GM04503 (cell line): ENCODE results near the gene ITSN2.

ENCODE experiments used
- DNase-seq: peaks from one replicate; pipeline ENCODE4 v3.0.0-alpha.2; 2012; ENCODE audit warnings: low read depth

ITSN2 gene

DNA sequence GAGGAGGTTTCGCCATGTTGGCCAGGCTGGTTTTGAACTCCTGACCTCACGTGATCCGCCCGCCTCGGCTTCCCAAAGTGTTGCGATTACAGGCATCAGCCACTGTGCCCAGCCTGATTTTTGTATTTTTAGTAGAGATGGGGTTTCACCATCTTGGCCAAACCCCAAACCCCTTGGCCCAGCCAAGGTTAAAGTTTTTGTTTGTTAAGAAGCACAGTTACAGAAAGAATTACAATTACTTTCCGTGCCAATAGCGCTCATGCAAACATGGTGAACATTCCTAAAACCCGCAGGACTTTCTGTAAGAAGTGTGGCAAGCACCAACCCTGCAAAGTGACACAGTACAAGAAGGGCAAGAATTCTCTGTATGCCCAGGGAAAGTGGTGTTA, 26.1 kb downstream of the ITSN2 start:
- peak; percentile 80 for DNase-seq

DNA sequence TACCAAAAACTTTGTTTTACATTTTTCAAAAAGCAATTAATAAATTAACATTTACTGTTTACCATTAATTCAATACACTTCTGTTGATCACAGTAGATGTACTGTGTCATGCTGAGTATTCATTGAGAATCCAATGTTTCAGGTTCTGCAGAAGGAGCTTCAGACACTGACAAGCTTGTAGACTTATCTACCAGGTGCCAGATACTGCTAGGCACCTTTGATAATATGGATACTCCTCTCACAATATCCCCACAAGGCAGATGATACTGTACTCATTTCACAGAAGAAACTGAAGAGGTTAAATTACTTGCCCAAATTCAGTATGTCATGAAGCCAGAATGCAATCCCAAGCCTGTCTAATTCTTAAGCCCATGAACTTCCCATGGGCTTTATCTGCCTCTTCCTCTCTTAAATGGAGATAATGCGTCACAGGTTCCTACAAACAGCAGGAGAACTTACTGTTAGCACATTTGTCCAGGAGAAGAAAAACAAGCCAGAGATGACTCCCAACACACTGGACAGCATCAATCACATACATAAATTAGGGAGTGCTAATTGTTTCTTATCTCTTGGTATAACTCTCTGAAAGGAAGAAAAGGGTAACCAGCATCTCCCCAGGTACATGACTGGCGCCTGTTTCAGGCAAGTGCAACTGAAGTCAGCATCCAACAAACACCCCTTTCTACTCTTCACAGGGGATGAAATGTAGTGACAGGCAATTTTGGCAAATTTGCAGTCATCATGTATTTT, 27.4 kb downstream of the ITSN2 start:
- no peak for DNase-seq

DNA sequence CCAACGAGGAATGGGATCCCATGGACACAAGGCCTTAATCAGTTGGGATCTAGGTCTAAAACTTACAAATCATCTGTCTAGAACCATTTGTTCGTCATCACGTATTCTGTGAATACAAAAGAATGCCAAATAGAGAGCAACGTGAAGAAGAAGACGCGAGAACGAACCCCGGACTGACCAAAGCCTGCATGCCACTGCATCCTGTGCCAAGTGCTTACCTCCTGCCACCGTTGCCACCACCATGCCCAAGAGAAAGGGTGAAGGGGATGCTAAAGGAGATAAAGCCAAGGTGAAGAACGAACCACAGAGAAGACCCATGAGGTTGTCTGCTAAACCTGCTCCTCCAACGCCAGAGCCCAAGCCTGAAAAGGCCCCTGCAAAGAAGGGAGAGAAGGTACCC, 30.2 kb downstream of the ITSN2 start:
- no peak for DNase-seq

DNA sequence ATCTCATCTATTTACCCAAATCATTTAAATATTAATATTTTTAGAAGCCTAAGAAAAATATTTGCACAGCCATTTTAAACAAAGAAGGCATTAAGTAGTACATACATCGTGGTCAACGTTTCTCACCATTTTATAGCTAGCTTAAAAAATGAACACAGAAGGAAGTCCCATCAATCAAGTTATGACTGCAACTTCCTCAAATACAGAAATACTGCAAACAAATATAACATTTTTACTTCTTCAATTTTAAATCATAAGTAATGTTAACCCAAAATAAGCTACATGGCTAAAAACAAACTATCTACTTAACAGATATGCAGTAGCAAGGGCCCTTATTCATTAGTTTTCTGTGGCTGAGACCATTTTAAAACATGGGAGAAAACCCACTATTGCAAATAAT, 30.6 kb downstream of the ITSN2 start:
- DNase-seq: no peak

DNA sequence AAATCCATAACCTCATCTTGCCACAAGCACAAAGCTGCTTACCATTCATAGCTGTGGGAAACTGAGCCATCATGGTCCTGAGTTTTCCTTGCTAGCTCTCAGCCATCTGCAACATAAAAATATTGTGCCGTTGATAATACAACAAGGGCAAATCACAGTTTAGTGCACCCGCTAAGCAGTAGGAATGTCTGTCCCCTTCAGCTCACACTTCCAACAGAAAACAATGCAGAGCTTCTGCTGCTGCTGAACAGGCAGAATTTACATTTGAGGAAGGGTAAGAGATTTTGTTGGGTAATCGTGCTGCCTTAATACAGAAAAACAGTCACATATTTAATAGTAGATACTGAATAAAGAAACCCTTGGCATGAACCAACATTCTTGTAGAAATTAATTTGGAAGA, 32.3 kb downstream of the ITSN2 start:
- no peak for DNase-seq

DNA sequence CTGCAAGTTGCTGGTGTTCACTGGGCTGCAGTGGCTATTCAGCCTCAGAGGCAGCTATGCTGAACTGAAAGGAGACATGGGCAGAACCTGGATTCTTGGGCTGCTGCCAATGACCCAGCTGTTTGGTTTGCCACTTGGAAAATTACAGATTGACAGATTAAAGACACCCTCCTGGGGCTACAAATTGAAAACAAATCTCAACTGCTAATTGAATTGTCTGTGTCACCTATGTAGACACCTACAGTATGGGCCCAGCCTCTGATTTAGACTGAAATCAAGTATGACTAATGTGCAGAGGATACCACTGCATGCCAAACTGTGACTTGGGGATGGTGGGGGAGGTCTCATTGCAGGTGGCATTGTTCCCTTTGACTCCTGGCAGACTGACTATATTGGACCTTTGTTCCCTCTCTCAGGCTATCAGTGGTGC, 42.8 kb downstream of the ITSN2 start:
- no peak for DNase-seq

DNA sequence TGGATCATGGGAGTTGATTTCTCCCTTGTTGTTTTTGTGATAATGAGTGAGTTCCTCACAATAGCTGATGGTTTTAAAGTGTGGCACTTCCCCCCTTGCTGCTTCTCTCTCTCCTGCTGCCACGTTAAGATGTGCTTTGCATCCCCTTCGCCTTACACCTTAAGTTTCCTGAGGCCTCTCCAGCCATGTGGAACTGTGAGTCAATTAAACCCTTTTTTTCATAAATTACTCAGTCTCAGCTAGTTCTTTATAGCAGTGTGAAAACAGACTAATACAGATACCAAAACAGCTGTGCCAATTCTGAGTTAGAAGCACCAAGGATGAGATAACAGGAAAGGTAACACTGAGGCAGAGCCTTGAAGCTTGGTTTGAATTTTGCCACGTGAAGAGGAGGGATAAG, 44.7 kb downstream of the ITSN2 start:
- DNase-seq: no peak

DNA sequence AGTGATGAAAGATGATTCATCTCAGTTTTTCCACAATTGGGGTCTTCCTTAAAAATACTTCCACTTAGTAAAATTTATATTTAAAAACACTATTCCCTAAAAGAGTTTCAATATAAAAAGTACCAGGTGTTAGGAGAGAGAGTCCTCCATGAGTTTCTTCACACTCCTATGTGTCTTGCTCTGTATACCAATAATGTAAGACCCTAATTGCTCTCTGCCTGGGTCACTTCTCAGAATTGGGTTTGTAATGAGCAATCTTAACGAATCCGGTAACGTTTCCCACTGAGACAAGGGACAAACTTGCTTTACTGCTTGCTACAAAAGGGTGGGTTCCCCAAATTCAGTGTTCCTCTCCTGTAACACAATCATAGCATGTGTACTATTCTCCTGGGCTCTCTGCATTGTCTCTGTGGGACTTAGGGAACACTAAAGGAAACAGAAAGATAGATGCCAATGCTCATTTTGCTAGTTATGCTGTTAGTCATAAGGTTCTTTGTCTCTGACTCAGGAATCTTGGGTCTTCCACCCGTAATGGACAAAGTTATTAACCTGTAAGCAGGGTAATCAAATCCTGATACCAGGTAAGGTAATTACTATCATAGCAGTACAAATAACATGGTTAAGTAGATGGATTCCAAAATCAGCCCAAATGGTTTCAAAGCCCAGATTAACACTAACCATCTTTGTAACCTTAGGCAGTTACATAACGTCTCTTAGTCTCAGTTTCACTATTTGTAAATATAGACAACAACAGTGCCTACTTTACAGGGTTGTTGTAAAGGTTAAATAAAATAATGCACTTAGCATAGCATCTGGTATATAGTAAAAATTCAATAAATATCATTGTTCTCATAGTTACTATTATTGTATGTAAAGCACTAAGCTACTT, 46.3 kb downstream of the ITSN2 start:
- peak; percentile 11 for DNase-seq

DNA sequence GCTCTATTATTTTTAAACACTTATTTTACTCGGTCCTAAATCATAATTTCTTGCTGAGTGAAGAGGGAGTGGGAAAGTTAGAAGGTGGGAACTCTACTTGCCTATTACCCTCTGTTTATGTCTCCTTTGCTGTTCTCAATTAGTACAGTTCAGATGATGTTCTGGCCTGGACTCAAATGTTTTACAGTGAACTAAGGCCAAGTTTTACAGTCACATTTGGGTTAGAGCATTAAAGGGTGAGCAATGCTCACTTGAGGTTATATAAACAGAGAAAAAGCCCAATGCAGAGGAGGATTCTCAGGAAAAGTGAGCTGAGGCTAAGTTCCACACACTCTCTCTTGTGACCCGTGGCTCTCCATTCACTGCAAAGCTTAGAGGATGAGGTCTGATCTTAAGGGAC, 52.4 kb downstream of the ITSN2 start:
- DNase-seq: peak; percentile 3

DNA sequence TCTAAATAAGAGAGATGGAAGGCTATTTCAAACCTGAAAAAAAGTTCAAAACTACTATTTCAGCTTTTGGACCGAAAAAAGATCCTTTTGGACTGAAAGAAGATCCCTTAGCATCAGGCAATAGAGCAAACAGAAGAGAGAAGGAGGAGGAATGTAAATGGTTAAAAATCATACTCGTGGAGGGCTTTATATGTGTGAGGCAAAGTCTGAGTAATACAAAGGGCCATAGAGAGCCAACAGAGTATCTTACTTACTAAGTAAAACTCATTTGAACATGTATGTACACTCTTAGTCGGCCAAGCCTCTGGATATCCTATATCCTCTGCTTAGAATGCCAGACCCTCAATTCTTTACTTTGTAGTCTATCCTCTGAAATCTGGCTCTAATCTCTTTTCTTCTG, 55.7 kb downstream of the ITSN2 start:
- DNase-seq: peak; percentile 1

DNA sequence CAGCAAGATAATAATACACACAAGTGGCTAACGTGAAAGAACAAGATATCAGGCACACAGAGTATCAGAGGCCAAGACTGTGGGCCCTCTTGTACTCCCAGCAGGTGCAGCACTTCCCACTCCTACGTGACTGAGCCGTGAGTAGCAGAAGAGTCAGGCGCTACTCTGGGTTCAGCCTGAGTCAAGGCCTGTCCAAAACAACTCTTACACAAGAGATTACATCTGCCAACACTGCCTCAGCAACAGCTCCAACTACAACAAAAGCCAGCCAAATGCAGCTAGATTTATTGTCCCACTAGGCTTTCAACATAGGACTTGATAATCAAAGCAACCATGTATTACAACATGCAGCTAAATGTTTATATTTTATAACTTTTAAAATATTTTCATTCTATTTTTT, 56.2 kb downstream of the ITSN2 start:
- peak; percentile 87 for DNase-seq

DNA sequence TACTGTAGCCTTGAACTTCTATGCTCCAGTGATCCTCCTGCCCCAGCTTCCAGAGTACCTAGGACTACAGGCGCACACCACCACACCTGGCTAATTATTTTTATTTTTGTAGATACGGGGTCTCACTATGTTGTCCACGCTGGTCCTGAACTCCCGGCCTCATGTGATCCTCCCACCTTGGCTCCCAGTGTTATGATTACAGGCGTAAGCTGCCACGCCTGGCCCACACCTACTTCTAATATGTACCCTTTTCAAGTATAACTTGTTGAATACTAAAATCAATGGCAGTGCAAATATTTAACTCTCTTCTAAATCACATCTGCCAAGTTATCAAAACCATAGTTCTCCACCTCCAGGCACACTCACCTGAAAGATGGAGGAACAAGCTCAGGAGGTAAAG, 58.7 kb downstream of the ITSN2 start:
- no peak for DNase-seq

DNA sequence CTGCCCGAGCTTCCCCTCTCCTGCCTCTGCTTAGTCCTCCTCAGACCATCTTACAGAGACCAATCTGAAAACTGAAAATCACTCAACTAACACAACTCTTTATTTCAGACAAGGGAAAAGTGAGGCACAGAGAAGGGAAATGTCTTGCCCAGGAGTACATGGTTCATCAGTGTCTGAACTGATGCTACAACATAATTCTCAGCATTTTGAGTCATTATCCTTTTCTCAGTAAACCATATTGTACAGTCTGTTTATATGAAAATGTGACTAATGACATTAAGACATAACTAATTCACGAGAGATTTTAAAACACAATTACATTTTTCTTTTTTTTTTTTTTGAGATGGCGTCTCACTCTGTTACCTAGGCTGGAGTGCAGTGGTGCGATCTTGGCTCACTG, 62.7 kb downstream of the ITSN2 start:
- DNase-seq: no peak

DNA sequence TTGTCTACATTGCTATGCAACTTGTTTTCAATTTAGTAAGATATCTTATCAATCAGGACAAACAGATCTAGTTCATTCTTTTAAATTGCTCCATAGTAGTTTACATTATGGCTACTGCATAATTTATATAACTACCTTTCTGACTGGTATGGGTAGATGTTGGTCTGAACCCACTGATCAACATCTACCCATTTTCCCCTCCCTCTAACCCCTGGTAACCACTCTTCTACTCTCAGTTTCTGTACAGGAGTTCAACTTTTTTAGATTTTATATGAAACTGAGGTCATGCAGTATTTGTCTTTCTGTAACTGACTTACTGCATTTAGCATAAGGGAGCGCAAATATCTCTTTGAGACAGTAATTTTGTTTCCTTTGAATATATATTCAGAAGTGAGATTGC, 73.2 kb downstream of the ITSN2 start:
- DNase-seq: no peak

DNA sequence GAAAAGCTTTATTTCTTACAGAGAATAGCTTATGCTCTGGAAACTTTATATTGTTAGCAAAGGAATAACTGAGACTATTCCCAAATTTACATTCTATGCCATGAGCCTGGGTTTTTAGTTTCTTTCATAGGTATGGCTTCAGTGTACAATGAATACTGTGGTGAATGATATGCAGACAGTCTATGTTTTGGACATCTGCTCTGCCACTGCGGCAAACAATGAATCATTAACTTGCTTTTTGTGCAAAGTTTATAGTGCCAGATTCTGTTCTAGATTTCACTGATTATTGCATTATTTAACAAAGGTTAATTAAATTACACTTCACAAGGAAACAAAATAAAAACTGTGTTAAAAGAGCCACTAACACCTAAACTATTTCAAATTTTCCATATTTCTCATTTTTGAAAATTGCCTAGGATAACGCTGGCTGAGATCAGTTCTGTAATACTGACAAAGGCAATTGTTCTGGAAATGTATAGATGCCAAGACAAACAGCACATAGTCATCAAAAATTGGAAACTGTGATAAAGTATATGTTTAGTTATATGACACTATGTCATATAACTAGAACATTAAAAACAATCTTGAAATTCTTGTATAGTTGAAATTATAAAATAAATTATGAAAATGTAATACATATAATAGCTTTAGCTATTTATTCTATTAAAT, 74.7 kb downstream of the ITSN2 start:
- DNase-seq: no peak

DNA sequence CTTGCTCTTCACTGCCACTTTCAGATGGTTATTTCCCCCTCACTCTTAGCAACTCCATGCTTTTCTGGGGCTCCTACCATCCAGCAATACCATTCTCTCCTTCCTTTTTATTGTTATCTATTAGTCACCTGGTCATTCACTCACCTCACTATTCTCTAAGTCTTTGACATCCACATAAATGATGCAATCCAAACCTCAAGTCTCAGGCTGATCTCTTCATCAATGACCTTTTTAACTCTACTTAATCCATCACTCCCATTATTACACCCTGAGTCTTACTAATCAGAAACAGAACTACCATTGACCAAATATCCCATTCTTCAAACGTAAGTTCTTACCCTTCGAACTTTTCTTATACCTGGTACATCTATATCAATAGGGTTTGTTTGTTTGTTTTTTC, 79.7 kb downstream of the ITSN2 start:
- DNase-seq: no peak

DNA sequence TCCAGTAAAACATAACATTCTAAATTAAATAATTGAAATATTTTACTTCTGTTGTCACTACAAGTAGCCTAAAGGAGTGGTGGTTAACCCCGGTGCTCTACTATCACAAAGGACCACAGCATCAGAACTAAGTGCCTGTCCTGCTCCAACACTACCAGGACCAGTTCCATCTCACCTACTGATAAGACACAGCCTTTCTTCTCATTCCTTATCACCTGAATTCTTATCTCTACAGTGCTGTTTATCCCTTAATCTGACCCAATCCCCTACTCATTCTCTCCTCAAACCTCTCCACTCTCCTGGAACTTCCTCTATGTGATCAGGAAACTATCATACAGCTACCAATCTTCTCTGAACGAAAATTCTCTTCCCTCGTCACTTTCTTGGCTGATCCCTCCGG, 80.2 kb downstream of the ITSN2 start:
- no peak for DNase-seq

DNA sequence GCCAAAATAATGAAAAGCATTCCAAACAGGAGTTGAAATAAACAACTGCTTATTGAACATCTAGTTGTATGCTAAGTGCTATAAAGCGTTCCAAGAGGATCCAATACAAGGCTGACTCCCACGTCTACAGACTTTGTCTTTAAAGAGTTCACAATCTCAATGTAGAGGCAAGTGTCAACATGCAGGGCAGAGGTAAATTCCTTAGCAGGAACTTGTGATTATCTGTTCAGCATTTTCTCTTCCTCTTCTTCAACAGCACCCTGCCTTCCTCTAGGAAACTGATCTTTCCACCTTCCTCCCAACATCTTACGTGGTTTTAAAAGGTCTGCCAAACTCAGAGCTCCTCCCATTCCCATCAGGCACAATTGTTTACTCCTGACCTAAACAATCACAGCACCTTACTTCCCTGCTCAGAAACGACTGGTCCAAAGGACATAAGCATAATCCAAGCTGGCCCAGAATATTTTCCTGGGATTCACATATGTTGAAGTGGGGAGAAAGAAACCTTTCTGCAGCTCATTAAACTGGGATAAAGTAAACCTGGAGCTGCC, 83.9 kb downstream of the ITSN2 start:
- no peak for DNase-seq

DNA sequence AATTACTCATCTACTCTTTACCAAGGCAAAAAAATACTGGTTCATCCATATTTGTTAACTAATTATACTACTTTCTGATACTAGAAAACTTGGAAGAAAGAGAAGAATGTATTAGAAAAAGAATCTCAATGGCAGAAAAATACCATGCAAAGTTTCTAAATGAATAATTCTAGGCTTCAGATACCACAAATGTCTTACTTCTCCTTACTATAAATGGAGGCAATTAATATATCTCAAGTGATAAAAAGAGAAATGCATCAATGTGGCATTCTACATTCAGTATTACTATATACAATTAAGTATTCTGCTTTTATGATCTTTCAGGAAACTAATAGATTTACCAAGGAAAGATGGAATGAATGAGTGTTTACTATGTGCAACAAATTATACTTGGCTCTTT, 85.5 kb downstream of the ITSN2 start:
- DNase-seq: no peak

DNA sequence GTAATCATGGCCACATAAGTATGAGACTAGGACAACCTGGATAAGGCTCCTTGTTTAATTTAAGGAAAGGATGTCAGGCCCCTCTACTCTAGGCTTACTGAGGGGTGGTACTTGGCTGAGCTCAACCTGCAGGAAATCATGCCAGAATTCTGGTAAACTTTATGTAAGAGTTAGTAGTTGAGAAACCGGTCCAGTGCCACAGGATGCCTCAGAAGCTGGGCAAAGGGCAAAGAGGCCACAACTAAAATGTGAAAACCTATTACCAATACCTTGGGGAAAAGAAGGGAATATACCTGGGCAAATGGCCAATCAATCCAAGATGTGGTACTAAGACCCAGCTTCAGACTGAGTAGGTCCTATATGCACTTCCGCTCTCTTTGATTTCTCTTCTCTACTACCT, 86.7 kb downstream of the ITSN2 start:
- no peak for DNase-seq

DNA sequence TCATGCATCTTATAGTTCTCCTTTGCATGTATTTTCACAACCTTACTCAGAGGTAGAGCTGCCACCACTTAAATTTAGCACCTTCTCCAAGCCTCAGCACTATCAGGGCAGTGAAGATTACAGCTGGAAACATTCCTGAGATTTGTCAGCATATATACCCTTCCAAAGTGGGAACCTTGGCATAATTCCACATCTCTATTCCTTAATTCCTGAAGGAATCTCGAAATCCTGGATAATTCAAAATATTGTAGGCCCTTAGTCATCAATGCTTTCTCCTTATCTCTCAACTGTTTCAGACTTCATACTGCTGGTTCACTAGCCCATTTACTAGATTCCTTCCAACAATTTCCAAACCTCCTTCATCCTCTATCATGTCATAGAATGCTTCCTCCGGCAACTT, 87.4 kb downstream of the ITSN2 start:
- DNase-seq: no peak

DNA sequence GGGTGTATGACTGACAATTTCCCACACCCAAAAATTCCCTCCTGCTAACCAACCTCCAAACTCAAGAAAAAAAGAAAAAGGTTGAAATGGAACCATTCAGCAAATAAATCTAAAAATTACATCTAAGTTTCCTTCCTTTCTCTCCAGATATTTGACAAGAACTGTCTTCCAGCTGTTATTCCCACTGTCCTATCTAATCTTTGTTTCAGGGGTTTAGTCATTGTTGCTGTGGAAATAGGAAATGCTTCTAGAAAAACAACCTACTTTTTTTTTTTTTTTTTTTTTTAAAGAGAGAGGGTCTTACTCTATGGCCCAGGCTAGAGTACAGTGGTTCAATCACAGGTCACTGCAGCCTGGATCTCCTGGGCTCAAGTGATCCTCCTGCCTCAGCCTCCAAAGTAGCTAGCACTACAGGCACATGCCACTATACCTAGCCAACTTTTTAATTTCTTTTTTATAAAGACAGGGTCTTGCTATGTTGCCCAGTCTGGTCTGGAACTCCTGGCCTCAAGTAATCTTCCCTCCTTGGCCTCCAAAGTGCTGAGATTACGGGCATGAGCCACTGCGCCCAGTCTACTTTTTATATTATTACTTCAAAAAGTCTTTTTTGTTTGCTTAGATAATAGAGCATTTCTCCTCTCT, 88.1 kb downstream of the ITSN2 start:
- DNase-seq: no peak
